ENCODE results near the gene ERFE.

Gene ERFE

GRCh38 chr2:238203973-238204683, 45.4 kb downstream of the ERFE start:
- DNase-seq, result peak in 1 of 56 donors; percentile 62

- DNase-seq, result no peak
Measured at GRCh38 chr2:238207006-238207405, 48.2 kb downstream of the ERFE start.

- DNase-seq, result peak in 54 of 56 donors; percentile 29 to 96 (median 81)
Measured at GRCh38 chr2:238216651-238217184, 57.9 kb downstream of the ERFE start.

All from amygdala (tissue), 56 donors.